Kidney epithelial cell (primary cell): ENCODE data around the gene FGFBP3. TPM values are rescaled to one million over a fixed set of nuclear protein-coding genes. Genes with fewer than 3 reads are reported as not detected.

Source experiments
- DNase-seq: peaks from one replicate; pipeline ENCODE4 v3.0.0-alpha.2; 2010; ENCODE audit warnings: low read depth
- H3K27me3 ChIP-seq: 2 replicates; pipeline ENCODE4 v1.6.0; 2011; ENCODE audit warnings: low read length; ENCODE audit not compliant: control insufficient read depth, insufficient read depth
- H3K36me3 ChIP-seq: 2 replicates; pipeline ENCODE4 v1.5.1; 2011; ENCODE audit warnings: low read length; ENCODE audit not compliant: control insufficient read depth, insufficient read depth
- H3K4me3 ChIP-seq: 2 replicates; pipeline ENCODE4 v1.5.1; 2011; ENCODE audit warnings: low read depth, mild to moderate bottlenecking, control low read depth, low read length
- CTCF ChIP-seq: IDR thresholded peaks from 2 replicates; pipeline ENCODE4 v1.5.1; 2011; ENCODE audit warnings: mild to moderate bottlenecking, moderate library complexity, low read length, control low read depth, inconsistent platforms; ENCODE audit not compliant: insufficient read depth, poor library complexity, severe bottlenecking
- total RNA-seq: library from RNA; depleted of rRNA; stranded (reverse); fragments of >200 nt; gene quantifications from 2 replicates; pipeline ENCODE4 v1.2.3, GENCODE V29; 2015

The FGFBP3 gene
- total RNA-seq, 1 donor from 2014 or later, result 0.42 TPM

GRCh38 chr10:91875156-91875555 lies 34.1 kb downstream of the FGFBP3 start:
- no peaks in the 10 kb centered on the region for H3K27me3 ChIP-seq
- no peaks in the 10 kb centered on the region for H3K36me3 ChIP-seq
- DNase-seq, result no peak
- no peak overlapping the region for H3K4me3 ChIP-seq
- TF ChIP-seq CTCF, result no peak

GRCh38 chr10:91865562-91866081 lies 43.7 kb downstream of the FGFBP3 start:
- Histone ChIP-seq H3K4me3 (no peak overlapping the region), H3K27me3 (no peaks in the 10 kb centered on the region), H3K36me3 (no peaks in the 10 kb centered on the region)
- TF ChIP-seq CTCF, result no peak
- no peak for DNase-seq

- H3K36me3 ChIP-seq, result peaks cover 1% of the 10 kb centered on the region
- TF ChIP-seq CTCF, result no peak
- DNase-seq, result no peak
- H3K27me3 ChIP-seq, result no peaks in the 10 kb centered on the region
- no peak overlapping the region for H3K4me3 ChIP-seq
These were observed 44.5 kb downstream of the FGFBP3 start for GRCh38 chr10:91864744-91865143.

GRCh38 chr10:91864099-91864498 lies 45.2 kb downstream of the FGFBP3 start:
- no peak for TF ChIP-seq CTCF
- DNase-seq, result no peak
- Histone ChIP-seq H3K4me3 (no peak overlapping the region), H3K36me3 (peaks cover 1% of the 10 kb centered on the region), H3K27me3 (no peaks in the 10 kb centered on the region)

- Histone ChIP-seq H3K27me3 (no peaks in the 10 kb centered on the region), H3K4me3 (no peak overlapping the region), H3K36me3 (peaks cover 1% of the 10 kb centered on the region)
- TF ChIP-seq CTCF, result no peak
- no peak for DNase-seq
These were observed 48.4 kb downstream of the FGFBP3 start for GRCh38 chr10:91860885-91861284.

- peaks cover 1% of the 10 kb centered on the region for H3K36me3 ChIP-seq
- TF ChIP-seq CTCF, result peak; percentile 45
- no peaks in the 10 kb centered on the region for H3K27me3 ChIP-seq
- no peak for DNase-seq
- no peak overlapping the region for H3K4me3 ChIP-seq
These were observed 52.6 kb downstream of the FGFBP3 start for GRCh38 chr10:91856637-91857036.
